SH-SY5Y (cell line): Measurements from ENCODE around the gene AFMID.

ENCODE experiments used
- GATA2 ChIP-seq: IDR thresholded peaks from 2 replicates; pipeline ENCODE4 v1.6.1; 2011; ENCODE audit warnings: mild to moderate bottlenecking, low read depth, low read length
- GATA3 ChIP-seq: IDR thresholded peaks from 2 replicates; pipeline ENCODE4 v1.6.1; 2011; ENCODE audit warnings: low read depth, mild to moderate bottlenecking, low read length, moderate library complexity

DNA sequence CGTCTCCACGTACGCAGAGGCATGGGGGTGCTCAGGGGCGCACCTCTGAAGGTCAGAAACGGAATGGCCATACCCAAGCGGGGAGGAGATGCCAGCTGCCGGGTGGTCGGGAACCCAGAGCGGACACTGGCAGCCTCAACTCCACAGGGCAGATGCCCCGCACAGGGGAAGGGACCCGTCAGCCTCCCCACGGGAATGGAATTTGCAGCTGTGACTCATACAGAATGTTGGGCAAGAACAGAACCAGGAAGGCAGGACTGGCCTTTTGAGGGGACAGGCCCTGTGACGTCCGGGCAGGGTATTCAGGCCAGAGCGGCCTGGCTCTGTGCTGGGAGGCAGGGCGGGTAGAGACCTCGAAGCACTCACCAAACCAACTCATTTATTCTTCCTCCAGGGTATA lies 7.8 kb upstream of the AFMID start:
- no peak for TF ChIP-seq GATA3
- no peak for TF ChIP-seq GATA2
